Ramos (cell line): Measurements from ENCODE around the gene PDGFB.

Source experiments
- in situ Hi-C: fragments of 300-500 bp; cut with MboI; formaldehyde crosslinking; loops from one replicate; pipeline ENCODE4 v1.14.3; 2022; ENCODE audit warnings: low sequenced_read_pairs; ENCODE audit not compliant: unreplicated experiment

Gene PDGFB

DNA sequence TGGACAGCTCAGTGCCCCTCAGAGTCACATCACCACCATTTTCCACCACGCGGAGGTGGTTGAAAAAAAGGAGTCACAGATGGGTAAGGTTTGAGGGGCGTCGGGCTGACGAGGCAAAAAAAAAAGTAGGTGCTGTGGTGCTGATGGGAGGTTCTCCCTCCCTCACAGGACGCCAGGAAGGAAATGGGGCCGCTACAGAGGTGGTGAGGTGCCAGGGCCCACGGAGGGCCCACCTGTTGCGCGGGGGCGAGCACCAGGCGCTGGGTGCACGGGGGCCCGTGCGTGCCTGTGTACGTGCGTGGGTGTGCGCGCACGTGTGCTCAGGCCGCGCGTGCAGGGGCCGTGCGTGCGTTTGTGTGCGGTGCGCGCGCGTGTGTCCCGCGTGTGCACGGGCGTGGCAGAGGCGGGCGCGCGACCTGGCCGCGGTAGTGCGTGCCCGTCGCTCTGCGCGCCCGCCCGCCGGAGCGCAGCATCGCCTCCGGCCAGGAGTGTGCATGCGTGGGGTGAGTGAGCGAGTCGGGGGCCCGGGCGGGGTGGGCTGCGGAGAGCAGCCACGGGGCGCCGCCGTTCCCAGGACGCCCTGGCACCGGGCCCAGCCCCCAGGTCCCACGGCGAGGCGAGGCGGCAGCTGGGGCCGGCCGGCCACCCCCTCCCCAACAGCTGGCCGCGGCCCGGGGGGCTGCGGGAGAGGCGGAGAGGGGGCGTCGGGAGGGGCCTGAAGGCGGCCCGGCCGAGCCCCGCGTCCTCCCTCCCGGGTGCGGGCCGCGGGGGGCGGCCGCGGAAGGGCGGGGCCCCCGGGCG, 2.8 kb downstream of the PDGFB start:
- in situ Hi-C loops: no loop called here

DNA sequence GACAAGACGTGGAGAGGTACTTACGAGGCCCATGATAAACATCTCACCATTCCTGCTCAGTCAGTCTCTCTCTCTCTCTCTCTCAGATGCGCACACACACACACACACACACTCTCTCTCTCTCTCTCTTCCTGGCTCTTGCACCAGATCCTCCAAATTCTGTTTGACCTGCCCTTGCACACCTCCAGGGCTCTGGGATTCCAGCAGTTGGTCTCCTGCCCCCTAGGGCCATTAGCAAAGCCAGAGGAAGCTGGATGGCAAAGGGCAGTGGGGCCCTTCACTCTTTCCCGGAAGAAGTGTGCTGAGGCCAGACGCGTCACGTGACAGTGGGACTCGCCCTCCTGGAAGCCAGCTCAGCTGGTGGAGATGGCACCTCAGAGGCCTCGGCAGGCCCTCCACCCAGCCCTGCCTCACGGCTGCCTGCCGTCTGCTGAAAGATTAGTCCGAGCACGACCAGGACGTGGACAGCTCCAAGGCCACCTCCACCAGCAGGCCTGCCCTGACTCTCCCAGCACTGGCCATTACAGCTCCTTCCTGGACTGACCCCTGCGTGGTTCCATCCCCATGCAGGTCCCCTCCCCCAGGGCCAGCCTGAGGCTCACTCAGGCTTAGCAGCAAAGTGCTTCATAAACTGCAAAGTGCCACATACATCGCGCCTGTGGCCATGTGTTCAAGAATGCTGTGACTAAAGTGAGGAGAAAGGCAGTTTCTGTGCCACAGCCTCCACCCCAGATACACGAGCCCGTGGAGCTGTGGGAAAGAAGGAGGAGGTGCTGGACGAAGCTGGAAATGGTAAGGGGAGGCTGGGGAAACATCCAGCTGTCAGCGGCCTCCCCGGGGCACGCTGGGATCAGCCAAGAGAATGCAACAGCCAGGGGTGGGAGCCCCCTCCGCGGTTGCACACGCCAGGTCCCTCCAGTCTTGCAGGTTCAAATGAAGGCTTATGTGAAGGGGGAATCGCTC, 3.7 kb downstream of the PDGFB start:
- in situ Hi-C loops: no loop called here

DNA sequence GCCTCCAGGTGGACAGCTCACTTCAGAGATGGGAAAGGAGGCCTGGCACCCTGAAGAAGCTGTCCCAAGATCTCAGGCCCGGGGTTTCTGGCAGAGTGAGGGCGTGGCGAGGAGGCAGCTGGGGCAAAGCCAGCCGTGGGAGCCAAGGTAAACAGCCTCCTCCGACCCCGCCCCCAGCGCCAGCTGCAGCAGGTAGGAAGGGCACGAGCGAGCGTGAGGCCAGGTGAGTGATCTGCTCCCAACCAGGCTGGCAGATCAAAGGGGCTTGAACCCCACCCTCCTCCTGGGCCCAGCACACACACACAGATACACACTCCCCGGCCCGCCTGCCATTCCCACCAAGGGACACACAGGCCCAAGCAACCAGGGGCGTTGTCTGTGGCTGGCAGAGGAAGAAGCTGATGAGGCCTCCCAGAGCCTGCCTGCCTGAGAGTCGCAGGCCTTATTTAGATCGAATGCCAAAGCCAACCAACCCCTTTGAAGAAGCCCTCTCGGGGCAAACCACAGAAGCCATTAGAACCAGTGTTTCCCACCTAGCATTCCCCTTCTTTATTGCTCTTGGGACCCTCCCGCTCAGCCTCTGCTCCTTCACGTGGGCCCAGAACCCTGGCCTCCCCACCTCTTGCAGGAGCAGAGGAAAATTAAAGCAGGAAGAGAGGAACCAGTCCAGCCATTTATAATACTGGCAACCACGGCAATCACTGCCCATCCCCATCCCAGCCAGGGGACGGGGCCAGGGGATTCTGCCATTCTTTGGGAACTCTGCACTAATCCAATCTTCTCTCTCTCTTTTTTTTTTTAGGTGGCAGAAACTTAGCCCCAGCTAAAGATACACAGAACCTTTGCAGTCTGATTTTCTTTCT, 5.0 kb downstream of the PDGFB start:
- in situ Hi-C loops: no loop called here

DNA sequence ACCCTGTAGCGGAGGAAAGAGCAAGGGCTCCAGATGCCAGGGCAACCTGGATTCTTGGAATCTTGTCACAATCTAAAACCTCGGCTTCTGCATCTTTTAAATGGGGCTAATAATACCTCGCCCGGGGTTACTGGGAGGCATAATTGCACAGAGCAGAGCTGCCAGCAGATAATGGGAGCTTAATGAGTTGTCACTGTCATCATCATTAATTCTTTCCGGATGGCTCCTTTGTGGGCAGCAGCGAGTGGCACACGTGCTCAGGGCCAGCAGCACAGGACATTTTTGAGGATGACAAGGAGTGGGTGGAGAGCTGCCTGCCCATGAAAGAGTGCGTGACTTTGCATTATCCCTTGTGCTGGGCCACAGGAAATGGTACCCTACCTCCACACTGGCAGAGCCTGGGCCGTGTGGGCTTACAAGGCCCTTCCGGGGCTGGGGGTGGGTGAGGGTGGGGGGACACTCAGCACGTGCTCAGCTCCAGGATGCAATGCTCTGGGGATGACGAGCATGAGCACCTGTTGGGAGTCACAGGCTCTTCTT, 5.7 kb downstream of the PDGFB start:
- in situ Hi-C loops: no loop called here

DNA sequence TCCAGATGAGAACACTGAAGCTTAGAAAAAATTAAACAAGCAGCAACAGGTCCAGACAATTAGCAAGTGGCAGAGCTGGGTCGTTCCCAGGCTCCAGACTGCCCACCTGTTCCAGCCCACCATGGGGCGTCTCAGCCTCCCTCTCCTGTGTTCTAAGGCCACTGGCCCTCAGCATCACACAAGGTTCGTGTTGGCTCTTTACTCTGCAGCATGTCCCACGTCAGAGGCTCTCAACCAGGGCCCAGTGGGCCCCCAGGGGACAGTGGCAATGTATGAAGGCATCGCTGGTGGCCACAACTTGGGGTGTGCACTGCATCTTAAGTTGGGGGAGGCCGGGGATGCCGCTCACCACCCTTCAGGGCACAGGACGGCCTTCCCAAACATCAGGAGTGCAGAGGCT, 6.2 kb downstream of the PDGFB start:
- in situ Hi-C loops: no loop called here

DNA sequence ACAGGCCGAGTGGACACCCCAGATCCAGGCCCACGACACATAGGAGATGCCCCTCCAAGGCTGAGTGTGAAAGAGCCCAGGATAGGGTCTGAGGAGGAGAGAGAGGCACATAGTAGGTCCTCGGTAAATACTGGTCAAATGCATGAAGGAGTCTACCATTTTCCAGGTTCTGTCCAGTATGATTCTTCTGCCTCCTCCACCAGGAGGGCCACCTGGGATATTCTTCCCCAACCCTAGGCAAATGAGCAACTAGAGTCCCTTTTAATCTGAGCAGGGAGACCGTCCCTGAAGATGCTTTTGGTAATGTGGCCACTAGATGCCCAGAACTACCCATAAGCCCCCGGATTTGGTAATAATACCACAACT, 6.7 kb downstream of the PDGFB start:
- in situ Hi-C loops: no loop called here

DNA sequence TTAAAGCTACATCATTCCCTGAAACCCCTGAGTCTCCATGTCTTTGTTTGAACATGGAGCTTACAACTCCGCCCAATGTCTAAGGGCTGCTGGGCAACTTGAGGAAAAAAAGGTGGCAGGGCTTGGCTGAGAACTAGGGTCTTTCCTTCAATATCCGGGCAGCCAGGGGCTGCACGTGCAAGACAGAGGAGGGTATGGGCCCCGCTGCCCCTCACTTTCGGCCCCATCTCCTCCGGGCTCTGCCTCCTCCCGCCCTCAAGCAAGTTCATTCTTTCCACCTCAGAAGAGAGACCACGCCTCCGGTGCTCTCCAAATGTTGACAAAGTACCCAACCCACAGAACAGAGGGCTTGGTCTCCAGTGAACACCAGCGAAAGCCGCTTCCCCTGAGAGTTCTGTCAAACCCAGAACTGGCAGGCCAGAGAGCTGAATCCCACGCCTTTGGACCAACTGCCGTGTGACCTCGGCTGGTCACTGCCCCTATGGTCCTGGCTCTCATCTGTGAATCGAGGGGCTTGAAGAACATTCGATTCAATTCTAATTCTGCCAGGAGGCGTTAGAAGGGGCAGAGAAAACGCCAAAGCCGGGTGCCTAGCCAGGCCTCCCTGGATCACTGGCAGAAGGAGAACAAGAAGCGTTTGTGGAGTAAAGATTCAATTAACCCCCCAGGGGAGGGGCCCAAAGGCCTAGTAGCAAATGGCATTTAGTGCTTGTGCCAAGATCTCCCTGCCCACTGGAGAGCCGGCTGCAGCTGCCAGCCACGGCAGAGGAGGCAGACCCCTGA, 7.3 kb downstream of the PDGFB start:
- in situ Hi-C loops: no loop called here

DNA sequence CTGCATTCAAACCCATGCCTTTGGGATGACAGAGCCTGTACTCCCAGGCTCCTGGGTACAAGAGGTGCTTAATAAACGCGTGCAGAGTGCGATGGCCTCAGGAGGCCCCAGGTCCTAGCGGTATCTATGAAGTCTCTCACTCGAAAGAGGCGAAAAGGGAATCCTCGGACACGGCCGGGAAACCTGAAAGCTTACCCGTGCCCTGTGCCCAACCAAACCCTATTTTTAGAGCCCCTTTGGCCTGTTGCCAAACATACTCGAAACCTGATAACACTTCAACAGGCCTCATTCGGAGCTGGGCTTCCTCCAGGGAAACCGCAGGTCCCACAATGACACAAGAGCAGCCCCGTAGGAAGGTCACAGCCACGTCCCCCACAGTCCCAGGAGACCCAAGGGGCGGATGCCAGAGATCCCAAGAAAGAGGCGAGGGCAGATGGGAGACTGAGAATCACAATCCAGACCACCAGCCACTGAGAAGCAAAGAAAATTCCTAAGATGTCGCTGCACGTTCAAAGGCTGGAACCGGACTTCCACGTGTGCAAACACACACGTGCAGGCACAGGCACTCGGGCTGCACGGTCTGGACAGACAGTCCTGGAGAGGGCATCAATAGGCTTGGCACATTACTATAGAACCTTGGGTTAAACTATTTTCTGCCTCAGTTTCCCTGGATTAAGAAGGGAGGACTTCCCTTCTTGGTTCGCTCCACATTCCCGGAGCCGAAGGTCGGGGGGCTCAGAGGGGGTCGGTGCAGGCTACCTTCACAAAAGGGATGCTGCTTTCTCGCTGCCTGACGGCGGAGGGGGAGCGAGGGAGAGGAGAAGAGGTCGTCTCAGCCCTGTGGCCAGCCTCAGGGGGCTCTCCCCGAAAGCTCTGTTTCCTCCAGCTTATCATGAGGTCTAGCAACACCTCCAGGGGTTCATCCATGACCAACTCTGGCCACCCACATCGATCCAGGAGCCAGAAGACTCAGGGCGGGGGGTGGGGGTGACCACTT, 8.2 kb downstream of the PDGFB start:
- in situ Hi-C loops: no loop called here

DNA sequence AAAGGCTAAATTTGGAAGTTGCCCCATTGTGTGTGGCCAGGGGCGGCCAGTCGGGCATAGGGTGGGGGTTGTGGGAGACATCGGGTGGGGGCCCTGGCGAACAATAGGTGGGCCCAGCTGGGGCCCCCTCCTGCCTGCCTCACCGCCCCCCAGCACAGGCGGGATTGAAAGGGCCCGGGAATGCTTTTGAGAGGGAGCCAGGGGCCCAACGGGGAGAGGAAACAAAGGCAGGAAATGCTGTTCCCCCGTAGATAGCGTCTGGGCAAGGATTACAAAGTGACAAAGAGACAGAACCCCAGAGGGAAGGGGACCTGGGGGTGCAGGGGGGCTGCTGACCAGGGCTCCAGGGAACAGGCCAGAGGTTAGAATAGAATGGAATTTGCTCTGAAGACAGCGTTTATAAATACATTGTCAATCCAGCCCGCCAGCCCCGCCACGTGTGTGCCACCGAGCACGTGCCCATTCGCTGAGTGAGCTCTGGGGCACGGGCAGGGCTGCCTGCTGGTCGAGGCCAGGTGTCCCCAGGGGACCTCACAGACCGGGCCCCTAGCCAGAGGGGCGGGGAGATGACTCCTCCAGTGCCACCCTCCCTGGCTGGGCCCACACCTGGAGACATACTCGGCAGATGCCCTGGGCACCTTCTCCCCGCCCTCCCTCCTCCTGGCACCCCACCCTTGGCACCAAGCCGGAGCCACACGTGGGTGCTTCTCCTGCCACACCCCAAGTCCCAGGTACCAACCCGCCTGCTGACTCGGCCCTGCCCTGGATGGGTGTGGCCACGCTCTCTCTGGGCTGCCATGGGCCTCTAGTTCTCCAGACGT, 9.7 kb downstream of the PDGFB start:
- in situ Hi-C loops: no loop called here

DNA sequence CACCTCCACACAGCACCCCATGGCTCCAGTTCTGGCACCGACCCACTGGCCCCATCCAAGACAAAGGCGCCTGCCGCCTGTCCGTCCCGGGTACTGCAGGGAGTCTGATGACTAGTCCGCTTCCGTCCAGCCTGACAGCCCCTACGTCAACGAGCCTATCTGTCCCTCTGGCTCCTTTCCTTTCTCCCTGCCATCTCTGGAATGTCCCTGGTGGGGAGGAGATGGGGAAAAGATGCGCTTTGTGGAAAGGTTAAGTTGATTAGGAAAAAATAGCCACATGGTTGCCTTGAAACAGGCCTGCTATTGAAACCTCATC, 10.4 kb downstream of the PDGFB start:
- in situ Hi-C loops: no loop called here

DNA sequence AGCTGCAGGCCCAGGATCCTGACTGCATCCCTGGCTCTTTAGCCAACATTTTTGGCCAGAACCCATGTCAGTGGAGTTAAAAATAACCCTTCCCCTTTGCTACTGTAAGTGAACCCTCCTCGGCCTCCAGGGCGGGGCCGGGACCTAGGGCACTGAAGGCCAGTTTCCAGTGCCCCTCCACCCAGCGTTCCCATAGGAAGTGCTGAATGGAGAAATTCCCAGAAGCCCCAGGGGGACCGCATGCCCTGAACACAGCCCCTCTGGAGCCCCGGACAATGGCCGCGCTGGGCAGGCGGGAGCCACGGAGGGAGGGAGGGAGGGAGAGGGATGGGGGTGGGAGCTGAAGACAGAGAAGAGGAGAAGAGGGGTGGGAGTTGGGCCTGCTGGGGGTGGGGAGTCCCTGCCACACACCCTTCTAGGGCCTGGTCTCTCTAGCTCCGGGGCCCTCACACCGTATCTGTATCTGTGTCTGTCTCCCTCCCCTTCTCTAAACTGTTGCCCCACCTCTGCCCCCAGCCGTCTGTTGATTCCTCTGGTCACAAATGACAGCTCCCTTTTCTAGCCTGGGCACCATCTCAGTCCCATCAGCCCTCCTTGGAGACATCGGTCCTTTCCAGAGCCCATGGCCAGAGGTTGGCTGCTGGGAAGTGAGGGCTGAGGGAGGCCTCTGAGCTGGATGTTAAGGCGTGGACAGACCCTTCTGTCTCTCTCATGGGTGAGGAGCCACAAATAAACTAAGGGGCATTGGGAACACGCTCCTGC, 10.9 kb downstream of the PDGFB start:
- in situ Hi-C loops: no loop called here

DNA sequence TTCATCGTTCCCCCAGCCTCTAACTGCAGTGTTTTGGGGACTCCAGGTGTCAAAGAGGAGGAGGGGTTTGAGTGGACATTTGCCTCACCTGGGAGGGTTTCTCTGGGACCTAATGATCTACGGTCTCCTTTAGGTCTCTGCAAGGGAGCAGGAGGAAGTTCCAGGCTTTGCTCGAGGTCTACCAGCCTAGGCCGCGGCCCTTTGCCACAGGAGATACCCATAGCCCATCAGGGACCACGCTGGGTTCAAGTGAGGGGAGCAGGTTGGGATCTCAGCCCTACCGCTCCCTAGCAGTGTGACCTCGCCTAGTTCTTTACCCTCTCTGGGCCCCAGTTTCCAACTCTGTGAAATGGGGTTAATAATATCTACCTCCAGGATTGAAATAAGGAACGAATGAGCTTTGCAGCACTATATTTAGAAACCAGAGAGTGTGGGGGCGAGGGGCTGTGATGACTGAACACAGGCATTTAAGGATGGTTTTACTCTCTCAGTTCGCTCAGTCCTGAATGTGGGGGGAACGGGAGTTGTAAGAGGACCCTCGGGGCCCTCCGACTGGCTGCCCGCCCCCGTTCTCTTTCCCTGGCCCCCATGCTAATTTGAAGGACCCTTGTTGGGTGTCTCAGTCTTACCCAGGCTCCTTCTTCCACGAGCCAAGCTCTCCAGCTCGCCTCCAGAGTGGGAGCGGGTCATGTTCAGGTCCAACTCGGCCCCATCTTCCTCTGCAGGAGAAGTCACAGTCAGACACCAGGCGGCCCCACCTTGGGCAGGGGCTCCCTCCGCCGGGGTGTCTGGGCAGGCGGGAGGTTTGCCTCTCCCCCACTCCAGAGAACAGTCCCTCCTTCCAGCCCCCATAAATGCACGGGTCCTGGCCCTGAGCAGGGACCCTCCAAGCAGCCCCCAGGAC, 11.7 kb downstream of the PDGFB start:
- in situ Hi-C loops: no loop called here

DNA sequence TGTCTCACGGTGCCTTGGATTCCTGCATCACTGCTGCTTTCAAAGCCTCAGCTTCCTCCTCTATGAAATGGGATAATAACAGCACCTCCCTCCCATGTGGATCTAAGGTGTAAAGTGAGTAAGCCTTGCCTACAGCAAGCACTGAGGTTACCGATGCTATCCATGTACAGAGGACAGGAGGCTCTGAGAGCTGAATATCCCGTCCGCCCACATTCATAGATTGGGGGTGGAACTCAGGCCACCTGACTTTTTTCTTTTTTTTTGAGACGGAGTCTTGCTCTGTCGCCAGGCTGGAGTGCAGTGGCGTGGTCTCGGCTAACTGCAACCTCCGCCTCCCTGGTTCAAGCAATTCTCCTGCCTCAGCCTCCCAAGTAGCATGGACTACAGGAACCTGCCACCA, 12.5 kb downstream of the PDGFB start:
- in situ Hi-C loops: no loop called here

DNA sequence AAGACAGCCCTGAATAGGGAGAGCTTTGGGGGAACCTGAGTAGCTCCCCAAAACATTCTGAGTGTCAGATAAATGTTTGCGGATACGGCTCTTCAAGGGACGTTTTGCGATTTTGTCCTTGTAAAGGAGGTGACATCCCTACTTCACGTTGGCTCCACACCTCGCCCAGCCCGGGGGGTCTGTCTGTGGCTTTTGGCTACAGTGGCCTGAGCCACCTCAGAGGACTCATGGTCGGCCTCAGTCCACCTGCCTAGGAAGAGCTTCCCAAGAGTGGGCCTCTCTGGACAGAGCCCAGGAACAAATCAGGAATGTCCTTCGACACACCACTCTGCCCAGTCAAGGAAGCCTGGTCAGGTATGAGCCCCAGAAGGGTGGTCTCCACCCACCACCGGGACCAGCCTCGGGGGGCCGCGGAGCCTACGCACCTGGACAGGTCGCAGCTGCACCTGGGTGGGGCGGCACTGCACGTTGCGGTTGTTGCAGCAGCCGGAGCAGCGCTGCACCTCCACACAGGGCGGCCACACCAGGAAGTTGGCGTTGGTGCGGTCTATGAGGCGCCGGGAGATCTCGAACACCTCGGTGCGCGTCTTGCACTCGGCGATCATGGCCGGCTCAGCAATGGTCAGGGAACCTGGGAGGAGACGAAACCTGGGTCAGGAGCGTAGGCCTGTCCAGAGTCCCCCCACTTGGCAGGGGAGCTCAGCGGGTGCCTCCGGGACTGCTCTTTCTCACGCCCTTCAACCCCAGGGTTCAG, 13.4 kb downstream of the PDGFB start:
- in situ Hi-C loops: no loop called here
